HG03457 (cell line): ENCODE measurements around the gene ADAMTS15.

Experiments used
- ATAC-seq: cut with Tn5 transposase; IDR thresholded peaks from one replicate; pipeline ENCODE4 v1.9.1; 2021; ENCODE audit warnings: moderate number of reproducible peaks; ENCODE audit not compliant: unreplicated experiment

The ADAMTS15 gene

DNA sequence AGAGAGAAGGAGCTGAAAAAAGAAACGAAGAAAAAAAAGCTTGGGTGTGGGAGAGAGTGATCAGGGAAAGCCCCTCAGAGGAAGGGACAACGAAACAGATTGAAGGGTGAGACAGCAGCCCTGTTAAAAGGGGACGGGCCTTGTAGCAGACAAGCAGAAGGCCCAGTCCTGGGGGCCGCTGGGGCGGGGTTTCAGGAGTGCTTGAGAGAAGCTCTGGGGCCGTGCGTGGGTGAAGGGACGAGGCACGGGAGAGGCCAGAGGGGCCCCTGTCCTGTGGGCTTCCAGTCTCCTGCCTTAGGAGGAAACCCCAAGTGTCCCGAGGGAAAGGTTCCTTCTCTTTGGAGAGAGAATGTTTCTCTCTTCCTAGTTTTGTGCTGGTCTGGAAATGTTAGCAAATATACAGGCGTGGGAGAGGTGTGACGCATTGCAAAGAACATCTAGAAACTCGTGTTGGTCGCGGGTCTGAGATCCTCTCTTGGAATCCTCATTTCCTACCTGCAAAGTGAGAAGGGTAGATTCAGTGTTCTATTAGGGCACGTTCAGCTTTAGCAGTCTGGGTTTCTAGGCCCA lies 28.6 kb downstream of the ADAMTS15 start:
- no peak for ATAC-seq

DNA sequence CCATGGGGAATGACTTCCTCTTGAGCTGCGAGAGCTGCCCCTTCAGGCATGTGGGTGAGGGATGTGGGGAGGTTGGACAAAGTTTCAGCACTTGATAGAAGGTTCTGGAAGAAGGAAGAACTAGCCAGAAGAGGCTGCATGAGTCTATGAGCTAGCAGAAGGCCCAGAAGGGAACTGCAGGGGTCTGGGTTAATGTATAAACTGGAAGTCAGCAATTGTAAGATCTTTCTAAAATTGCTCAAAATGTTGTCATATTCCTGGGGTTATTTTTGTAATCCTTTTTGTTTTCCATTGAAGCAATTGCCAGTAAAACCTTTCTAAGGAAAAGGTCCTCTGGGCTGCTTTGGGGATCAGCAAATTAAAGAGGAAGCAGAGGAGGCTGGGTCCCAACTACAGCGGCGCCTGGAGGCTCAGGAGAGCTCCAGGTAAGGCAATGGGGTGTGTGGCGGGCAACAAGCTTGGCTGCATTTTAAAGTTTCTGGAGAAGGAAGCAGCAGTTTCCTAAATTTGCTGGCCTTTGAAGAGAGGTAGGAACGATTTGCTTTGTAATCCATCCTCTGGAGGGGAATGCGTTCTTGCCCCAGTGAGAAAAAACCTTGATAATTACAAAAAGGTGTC lies 29.2 kb downstream of the ADAMTS15 start:
- no peak for ATAC-seq

DNA sequence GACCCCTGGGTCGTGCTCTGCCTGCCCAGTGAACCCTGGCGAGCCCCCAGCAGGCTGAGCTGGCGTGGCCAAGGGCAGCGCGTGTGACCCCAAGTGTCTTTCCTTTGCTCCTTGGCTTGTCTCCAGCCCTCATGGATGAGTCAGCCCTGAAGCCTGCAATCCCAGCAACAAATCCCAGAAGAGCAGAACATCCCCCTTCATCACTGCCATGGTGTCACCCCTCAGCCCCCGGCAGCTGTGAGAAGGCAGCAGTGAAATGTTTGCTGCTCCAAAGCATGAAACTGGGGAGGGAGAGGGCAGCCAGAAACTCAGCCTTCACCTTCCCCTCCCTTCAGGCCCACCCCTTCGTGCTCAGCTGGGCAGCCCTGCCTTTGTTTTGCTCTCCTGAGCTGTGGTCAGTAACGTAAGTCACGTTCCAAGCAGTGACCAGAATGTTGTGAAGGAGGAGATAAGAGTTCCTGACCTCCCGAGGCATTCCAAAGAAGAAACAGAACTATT lies 29.8 kb downstream of the ADAMTS15 start:
- no peak for ATAC-seq

DNA sequence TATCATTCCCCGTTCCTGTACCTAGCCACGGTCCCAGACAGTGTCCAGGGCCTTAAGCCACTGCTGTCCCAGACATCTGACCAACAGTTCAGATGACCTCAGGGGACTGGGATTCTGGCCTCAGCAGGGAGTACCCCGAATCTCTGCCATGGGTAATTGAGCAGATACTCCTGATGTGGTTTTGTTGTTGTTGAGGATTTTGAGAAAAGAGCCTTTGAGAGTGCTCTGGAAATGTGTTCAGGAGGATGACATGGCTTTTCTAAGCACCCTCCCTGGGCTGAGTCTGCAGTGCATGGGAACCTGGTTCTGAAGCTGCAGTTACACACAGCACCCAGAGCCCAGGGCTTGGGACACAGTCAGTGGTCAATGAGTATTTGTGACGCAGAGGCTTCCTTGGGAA lies 30.4 kb downstream of the ADAMTS15 start:
- ATAC-seq, result no peak

DNA sequence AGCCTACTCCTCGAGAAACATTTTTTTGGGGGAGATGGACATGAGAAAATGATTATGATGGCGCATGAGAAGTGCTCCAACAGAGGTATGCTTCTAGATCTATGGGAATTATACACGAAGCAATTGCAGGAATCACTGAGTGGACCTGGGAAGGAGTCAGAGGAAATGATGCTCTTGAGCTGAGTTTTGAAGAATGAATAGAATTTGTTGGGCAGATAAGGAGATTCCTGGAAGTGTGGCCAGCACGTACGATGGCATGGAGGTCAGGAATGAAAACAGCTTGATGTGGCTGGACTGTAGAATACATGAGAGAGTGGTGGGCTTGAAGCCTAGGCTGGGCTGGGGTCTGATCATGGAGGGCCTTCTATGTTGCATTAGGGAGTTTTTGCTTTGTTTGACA lies 31.7 kb downstream of the ADAMTS15 start:
- no peak for ATAC-seq

DNA sequence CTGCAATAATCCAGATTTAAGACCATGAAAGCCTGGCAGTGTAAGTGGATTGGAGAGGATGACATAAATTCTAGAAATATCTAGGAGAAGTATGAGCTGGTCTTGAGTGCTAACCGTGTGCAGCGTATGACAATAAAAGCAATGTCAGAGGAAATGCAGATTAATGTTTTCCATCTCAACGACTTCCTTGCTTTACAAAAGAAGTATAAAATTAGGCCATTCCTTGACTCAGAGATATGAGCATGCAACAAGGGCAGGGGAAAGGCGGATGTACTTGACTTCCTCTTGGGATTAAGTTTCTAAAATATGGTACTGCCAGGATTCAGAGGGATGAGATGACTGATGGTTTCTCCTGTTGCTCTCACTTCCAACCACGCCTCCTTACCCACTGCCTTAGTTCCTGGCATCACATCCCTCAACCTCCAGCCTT lies 32.3 kb downstream of the ADAMTS15 start:
- ATAC-seq, result no peak

DNA sequence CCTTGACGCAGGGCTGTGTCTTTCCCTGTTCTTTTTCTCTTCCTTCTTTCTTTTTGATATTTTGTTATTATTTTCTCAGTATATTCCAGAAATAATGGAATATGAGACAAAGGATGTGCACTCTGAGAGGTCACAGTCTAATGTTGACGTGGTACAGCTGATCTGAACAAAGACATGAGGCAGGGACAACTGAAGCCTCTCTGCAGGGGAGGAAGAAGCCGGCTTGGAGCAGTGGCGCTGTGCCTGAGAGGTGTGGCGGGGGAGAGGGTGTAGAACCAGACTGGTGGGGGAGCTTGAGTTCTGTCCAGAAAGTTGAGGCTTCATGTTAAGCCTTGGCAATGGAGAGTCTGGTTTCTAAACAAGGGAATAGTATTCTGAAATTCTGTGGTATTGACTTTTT lies 34.7 kb downstream of the ADAMTS15 start:
- no peak for ATAC-seq

DNA sequence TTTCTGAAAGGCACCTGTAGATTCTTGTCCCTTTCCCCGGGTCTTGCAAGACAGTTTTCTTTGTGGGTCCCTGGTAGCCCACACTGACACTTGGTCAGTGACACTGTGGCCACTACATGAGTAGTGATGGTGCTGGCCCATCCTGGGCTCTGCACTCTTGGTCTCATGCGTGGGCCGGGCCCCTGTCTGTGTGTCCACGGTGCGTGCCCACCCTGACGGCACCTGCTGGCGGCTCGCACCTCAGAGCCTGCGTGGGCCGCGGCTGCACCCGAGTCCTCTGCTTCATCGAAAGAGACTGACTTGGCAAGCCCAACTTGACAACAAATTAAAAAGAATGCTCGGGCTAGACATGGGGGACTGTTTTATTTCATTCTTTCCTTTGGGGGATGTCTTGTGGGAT lies 37.5 kb downstream of the ADAMTS15 start:
- ATAC-seq, result no peak

DNA sequence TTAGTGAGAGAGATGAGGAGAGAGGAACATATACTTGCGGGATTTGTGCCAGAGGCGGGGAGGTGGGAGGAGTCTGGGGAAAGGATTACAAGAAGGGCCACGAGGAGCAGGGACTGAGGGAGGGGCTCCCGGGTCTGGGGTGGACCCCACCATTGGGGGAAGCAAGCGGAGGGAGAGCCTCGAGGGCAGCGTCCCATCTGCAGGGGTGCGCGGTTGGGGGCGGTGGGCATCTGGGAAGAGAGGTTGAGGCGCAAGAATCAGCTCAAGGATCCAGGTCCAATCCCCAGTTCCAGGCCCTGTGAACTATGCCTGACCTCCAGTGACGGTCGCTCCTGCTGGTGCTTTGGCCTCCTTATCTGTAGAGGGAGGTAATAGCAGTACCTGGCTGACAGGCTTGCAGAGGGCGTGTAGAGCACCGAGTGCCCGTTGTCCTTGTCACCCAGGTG lies 38.0 kb downstream of the ADAMTS15 start:
- ATAC-seq, result no peak

DNA sequence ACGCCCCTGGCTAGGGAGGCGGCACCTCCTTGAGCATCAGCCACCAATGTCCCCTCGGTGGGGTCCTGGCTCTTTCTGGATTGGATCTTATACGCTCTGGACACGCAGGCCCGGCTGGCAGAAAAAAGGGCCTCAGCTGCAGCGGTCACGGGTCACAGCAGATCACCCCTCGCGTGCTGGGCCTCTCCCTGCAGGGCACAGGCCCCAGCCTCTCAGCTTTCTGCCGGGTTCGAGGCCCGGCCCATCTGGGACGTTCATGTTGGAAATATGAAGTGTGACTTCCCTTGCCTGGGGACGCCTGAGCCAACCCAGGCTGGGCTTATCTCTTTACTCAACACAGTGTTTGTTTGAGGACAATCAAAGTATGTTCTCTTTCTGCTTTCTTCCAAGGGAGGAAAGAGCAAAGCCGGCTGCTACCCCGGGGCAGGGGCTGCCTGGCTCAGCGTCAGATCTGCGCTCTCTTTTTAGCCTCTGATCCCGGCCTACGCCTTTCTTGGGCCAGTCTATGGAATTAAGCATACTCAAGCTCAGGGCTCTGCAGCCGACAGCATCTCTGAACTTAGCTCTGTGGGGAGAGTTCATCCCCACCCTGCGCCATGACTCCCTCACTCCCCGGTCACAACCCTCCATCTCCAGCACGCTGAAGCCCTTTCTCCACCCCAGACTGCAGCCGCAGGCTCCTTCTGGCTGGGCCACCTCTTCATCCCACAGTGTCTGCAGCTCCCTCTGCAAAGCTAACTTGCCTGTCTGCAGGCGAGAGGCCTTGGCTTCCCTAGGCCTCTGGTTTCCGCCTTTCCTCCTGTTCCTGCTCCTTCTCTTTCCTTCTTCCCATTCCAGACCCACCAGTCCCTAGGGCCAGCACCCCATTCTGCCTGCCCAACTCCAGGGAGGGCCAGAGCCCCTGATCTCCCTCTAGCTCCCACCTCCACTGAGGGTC lies 38.8 kb downstream of the ADAMTS15 start:
- no peak for ATAC-seq

DNA sequence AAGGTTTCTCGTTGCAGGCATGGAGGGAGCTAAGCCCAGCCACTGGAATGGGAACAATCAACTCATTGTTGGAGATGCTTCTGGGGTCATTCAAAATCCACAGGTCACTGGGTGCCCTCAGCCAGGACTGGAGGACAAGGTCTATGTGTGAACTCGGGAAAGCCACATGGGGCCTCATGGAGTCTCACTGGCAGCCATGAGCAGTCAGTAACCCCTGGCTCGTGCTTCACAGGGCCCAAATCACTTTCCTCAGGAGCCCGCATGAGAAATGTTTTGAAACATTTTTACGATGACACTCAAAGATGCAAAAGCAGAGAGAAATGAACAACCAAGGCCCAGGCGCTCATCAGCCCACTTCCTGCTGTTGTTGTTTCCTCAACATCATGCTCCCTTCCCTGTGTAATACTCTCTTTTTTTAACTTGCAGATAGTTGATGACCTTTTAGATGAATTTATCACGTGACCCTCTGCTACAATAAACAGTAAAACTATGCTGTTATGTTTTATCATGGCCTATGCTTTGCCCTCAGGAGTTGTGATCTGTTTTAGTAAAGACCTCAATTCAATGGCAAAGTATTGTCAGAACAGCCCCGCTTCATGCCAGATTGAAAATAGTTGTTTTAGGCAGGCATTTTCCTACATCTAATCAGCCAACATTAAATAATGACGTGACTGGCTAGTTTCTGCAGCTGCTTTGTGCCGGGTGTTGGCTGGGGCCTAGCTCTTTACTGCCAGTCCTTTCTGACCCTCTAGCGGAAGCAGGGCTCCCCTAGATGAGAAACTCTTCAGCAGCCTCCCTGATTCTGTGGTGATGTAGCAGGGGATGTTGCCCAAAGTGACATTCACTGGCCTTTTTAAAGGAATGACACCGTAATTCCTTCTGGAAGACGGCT lies 39.7 kb downstream of the ADAMTS15 start:
- no peak for ATAC-seq

DNA sequence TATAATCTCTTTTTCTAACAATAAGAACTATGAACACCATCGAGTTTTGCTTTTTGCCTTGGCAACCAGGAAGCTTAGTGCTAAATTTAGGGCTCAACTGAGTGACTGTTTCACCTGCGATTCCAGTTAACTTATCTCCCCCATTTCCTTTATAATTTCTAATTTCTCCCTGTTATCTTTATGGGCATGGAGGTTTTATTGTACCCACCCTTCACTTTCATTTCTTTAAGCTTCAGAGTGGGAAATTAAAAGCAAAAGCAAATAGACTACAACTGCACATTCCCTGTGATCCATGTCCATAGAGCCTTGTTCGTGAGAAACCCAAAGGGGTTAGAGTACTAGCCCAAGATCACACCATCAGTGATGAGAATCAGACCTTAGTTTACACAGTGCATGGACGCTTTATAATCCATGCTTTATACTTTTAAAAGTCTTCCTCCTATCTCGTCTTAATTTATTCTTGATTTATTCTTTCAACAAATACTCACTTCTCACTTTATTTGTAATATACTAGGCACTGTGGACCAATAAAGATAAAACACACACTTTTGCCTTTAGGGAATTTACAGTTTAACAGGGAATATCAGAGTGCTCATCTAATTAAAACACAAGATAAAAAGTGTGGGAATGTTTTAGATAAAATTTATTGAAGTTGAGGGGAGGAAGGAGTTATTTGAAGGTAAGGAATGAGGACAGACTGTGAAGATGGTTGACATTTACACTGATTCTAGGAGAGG lies 40.6 kb downstream of the ADAMTS15 start:
- no peak for ATAC-seq

DNA sequence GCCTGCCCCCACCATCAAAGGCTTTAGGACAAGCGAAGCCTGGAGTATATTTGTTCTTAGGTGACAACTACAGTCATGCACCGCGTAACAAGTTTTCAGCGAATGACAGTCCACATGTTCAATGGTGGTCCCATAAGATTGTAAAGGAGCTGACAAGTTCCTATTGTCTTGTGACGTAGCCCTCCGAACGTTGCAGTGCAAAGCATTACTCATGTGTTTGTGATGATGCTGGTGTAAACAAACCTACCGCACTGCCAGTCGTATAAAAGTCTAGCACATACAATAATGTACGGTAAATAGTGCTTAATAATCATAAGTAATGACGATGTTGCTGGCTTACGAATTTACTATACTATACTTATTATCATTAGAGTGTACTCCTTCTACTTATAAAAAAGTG lies 41.3 kb downstream of the ADAMTS15 start:
- no peak for ATAC-seq

DNA sequence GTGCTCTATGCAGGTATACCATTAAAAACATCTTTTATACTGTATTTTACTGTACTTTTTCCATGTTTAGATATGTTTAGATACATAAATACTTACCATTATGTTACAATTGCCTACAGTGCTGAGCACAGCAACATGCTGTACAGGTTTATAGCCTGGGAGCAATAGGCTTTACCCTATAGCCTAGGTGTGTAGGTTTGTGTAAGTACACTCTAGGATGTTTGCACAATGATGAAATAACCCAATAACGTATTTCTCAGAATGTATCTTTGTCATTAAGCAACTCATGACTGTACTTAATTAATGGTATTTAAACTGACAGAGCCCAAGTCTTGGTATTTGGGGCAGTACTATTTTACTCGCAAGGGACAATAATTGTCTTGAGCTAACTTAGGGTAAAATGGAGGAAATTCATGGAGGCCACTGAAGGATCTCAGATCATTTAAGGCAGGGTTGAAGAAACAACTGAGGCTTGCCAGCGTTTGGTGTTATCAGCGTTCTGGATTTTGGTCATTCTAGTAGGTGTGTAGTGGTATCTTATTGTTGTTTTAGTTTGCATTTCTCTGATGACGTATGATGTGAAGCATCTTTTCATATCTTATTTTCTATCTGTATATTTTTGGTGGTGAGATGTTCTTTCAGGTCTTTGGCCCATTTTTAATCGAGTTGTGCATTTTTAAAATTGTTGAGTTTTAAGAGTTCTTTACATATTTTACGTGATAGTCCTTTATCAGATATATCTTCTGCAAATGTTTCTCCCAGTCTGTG lies 42.4 kb downstream of the ADAMTS15 start:
- no peak for ATAC-seq

DNA sequence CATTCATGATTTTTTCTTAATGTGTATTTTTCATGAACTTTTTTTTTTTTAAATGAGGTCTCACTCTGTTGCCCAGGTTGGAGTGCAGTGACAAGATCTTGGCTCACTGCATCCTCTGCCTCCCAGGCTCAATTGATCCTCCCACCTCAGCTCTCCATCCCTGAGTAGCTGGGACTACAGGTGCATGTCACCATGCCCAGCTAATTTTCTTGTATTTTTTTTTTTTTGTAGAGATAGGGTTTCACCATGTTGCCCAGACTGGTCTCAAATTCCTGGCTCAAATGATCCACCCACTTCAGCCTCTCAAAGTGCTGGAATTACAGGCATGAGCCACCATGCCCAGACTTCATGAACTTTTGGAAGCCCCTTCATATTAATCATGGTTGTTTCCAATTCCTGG lies 49.7 kb downstream of the ADAMTS15 start:
- ATAC-seq, result no peak

DNA sequence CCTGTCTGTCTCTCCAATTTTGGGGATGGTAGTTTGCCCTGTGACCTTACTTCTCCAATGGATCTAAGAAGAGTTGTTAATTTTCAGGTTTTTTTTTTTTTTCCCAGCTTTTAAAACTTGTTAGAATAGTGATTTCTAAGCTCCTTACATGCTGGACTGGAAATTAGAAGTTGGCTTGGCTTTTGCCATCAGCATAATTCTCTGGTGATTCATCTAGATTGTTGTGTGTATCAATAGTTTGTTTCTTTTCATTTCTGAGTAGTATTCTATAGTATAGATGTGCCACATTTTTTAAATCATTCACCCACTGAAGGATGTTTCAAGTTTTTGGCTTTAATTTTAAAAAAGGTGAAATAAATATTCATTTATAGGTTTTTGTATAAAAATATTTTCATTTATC lies 51.4 kb downstream of the ADAMTS15 start:
- ATAC-seq, result no peak

DNA sequence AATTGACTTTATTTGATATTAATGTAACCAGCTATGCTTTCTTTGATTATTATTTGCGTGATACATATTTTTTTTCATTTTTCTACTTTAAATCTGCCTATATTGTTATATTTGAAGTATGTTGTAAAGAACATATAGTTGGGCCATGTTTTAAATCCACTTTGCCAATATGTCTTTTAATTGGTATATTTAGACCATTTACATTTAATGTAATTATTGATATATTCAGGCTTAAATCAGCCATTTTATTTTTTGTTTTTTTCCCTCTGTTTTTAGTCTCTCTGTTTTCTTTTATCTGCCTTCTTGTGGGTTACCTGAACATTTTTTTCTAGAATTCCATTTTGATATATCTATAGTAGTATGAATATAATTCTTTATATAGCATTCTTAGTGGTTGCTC lies 55.9 kb downstream of the ADAMTS15 start:
- ATAC-seq, result no peak

DNA sequence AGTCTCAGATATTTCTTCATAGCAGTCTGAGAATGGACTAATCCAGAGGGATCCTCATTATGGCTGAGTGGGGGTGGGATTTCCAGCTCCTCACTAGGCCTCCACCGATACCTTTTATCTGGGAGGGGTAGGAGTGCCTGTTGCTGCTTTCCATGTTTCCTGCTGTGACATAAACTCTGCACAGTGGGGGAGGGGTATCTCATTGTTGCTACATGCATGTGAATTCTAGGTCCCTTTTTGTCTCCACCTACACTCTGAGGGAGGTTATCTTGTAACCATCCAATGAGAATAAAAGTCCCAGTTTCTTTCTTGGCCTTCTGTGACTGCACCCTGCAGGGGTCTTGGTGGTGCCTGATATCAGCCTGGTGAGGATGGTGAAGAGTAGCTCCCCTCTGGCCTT lies 60.5 kb downstream of the ADAMTS15 start:
- no peak for ATAC-seq

DNA sequence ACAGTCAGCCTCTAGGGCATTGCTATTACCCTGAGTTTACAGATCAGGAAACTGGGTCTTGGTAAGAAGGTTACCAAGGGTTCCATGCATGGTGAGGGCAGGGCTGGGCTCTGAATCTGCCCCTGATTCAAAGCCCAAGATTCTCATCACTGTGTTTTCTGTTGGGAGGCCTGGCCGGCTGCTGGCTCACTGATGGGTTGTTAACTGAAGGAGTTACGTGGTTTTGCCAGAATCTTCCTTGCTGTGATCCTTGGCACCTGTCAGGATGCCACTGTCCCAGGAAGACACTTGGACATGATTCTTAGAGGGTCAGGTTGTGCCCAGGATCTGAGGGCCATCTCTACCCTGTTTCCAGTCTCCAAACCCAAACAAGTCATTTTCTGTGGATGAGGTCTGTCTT lies 61.5 kb downstream of the ADAMTS15 start:
- ATAC-seq, result no peak
